ENCODE results near the gene CR2.

CR2 gene

GRCh38 chr1:207487636-207488035 is 33.5 kb downstream of the CR2 start:
- DNase-seq (ENCODE audit: low read depth): no peak
- TF ChIP-seq MAX (IDR thresholded peaks at IDR 0.05; ENCODE audit: low read depth, low read length) (no peak), CTCF (IDR thresholded peaks at IDR 0.05; ENCODE audit: low read depth, low read length) (no peak), MYC (IDR thresholded peaks at IDR 0.05; ENCODE audit: low read depth, low read length) (no peak), POLR2A (IDR thresholded peaks at IDR 0.05; ENCODE audit: extremely low read depth, insufficient read length) (no peak)
- H3K4me3 ChIP-seq (ENCODE audit: low read depth, low read length): no peak overlapping the region

GRCh38 chr1:207493212-207493611 is 39.1 kb downstream of the CR2 start:
- no peak for DNase-seq (ENCODE audit: low read depth)
- no peak for TF ChIP-seq MYC (IDR thresholded peaks at IDR 0.05; ENCODE audit: low read depth, low read length)
- no peak for TF ChIP-seq MAX (IDR thresholded peaks at IDR 0.05; ENCODE audit: low read depth, low read length)
- no peak for TF ChIP-seq CTCF (IDR thresholded peaks at IDR 0.05; ENCODE audit: low read depth, low read length)
- TF ChIP-seq POLR2A (IDR thresholded peaks at IDR 0.05; ENCODE audit: extremely low read depth, insufficient read length): no peak
- H3K4me3 ChIP-seq (ENCODE audit: low read depth, low read length): no peak overlapping the region

- no peak for DNase-seq (ENCODE audit: low read depth)
- TF ChIP-seq CTCF (IDR thresholded peaks at IDR 0.05; ENCODE audit: low read depth, low read length): no peak
- TF ChIP-seq POLR2A (IDR thresholded peaks at IDR 0.05; ENCODE audit: extremely low read depth, insufficient read length): no peak
- no peak for TF ChIP-seq MAX (IDR thresholded peaks at IDR 0.05; ENCODE audit: low read depth, low read length)
- no peak overlapping the region for H3K4me3 ChIP-seq (ENCODE audit: low read depth, low read length)
Observed at GRCh38 chr1:207494171-207494570, 40.0 kb downstream of the CR2 start.

- H3K4me3 ChIP-seq (ENCODE audit: low read depth, low read length): peak overlapping the region; percentile 59
- peak; percentile 66 for DNase-seq (ENCODE audit: low read depth)
Observed at GRCh38 chr1:207495281-207495680, 41.2 kb downstream of the CR2 start.

GRCh38 chr1:207495801-207496792 is 42.0 kb downstream of the CR2 start, which contains the start of gene CR1:
TSS of gene CR1 (plus strand) at chr1:207496157. CDS start at chr1:207496268, 111 bp downstream.
- H3K4me3 ChIP-seq (ENCODE audit: low read depth, low read length): peak within 1 kb of the TSS; percentile 59
- peak; percentile 82 for DNase-seq (ENCODE audit: low read depth)
- TF ChIP-seq CTCF (IDR thresholded peaks at IDR 0.05; ENCODE audit: low read depth, low read length) (no peak), MYC (IDR thresholded peaks at IDR 0.05; ENCODE audit: low read depth, low read length) (no peak), MAX (IDR thresholded peaks at IDR 0.05; ENCODE audit: low read depth, low read length) (no peak), POLR2A (IDR thresholded peaks at IDR 0.05; ENCODE audit: extremely low read depth, insufficient read length) (no peak)

GRCh38 chr1:207497941-207498340 is 43.8 kb downstream of the CR2 start:
- DNase-seq (ENCODE audit: low read depth): peak; percentile 72
- H3K4me3 ChIP-seq (ENCODE audit: low read depth, low read length): peak overlapping the region; percentile 59
- TF ChIP-seq CTCF (IDR thresholded peaks at IDR 0.05; ENCODE audit: low read depth, low read length): no peak
- no peak for TF ChIP-seq POLR2A (IDR thresholded peaks at IDR 0.05; ENCODE audit: extremely low read depth, insufficient read length)
- peak; percentile 60 for TF ChIP-seq MYC (IDR thresholded peaks at IDR 0.05; ENCODE audit: low read depth, low read length)
- peak; percentile 76 for TF ChIP-seq MAX (IDR thresholded peaks at IDR 0.05; ENCODE audit: low read depth, low read length)

All from NB4 (cell line).